IMR-90 (cell line): ENCODE measurements around the gene GTF2H1. TPM values are rescaled to one million over a fixed set of nuclear protein-coding genes. Genes with fewer than 3 reads are reported as not detected.

Experiments
- ATAC-seq: fragments of 200-7000 bp; cut with Tn5 transposase; 2 replicates; pipeline ENCODE4 v1.9.1; 2020; ENCODE audit warnings: low read depth, mild to moderate bottlenecking, moderate library complexity
- BruUV-seq: library from RNA; stranded (reverse); fragments of 400-500 nt; replicated peaks from 2 replicates; lab custom pipeline; 2021; lab: Mats Ljungman, UMichigan
- CTCF ChIA-PET: fragments of 300-600 bp; formaldehyde crosslinking; extraction: SDS; loops from one replicate; lab custom pipeline; 2021; ENCODE audit warnings: antibody characterized with exemption; lab: Yijun Ruan, JAX
- POLR2A ChIA-PET: fragments of 300-600 bp; sonication (Branson Sonifier 250); formaldehyde crosslinking; loops from one replicate; lab custom pipeline; 2022; ENCODE audit warnings: antibody characterized with exemption; ENCODE audit not compliant: unreplicated experiment; lab: Charles Lee
- DNase-seq: peaks from one replicate; pipeline ENCODE4 v3.0.0; 2013
- H2AFZ ChIP-seq: replicated peaks from 2 replicates; pipeline ENCODE3; 2013; ENCODE audit warnings: low read length, mild to moderate bottlenecking; ENCODE audit not compliant: poor library complexity
- H2AK5ac ChIP-seq: 2 replicates; pipeline ENCODE4 v1.6.1; 2013; ENCODE audit warnings: low read depth, low read length, inconsistent platforms
- H2AK9ac ChIP-seq: replicated peaks from 2 replicates; pipeline ENCODE3; 2013; ENCODE audit warnings: mild to moderate bottlenecking, low read depth, low read length, moderate library complexity; ENCODE audit not compliant: poor library complexity
- H2BK120ac ChIP-seq: 2 replicates; pipeline ENCODE4 v1.6.1; 2013; ENCODE audit warnings: low read depth, low read length, inconsistent platforms
- H2BK15ac ChIP-seq: 3 replicates; pipeline ENCODE4 v1.6.1; 2013; ENCODE audit warnings: low read depth, low read length, inconsistent platforms
- H2BK20ac ChIP-seq: 2 replicates; pipeline ENCODE4 v1.6.1; 2013; ENCODE audit warnings: low read depth, mild to moderate bottlenecking, inconsistent platforms, low read length, moderate library complexity
- H2BK5ac ChIP-seq: 2 replicates; pipeline ENCODE4 v1.6.1; 2013; ENCODE audit warnings: mild to moderate bottlenecking, low read depth, low read length, inconsistent platforms; ENCODE audit not compliant: poor library complexity, severe bottlenecking
- H3K14ac ChIP-seq: replicated peaks from 2 replicates; pipeline ENCODE4 v1.6.1; 2013; ENCODE audit warnings: low read depth, low read length, inconsistent platforms
- H3K18ac ChIP-seq: 2 replicates; pipeline ENCODE4 v1.6.1; 2013; ENCODE audit warnings: low read depth, low read length, control low read depth
- H3K23ac ChIP-seq: 2 replicates; pipeline ENCODE4 v1.6.1; 2013; ENCODE audit warnings: low read depth, low read length, inconsistent platforms
- H3K27ac ChIP-seq: 2 replicates; pipeline ENCODE4 v1.5.1; 2013; ENCODE audit warnings: mild to moderate bottlenecking, control low read depth, low read length; ENCODE audit not compliant: insufficient read depth
- H3K27me3 ChIP-seq: 2 replicates; pipeline ENCODE4 v1.6.1; 2013; ENCODE audit warnings: low read length; ENCODE audit not compliant: control insufficient read depth, insufficient read depth
- H3K36me3 ChIP-seq: 2 replicates; pipeline ENCODE4 v1.6.1; 2013; ENCODE audit warnings: low read length, mixed read lengths; ENCODE audit not compliant: control insufficient read depth, insufficient read depth
- H3K4ac ChIP-seq: 2 replicates; pipeline ENCODE4 v1.6.1; 2013; ENCODE audit warnings: low read depth, low read length, inconsistent platforms
- H3K4me1 ChIP-seq: 2 replicates; pipeline ENCODE4 v1.6.1; 2013; ENCODE audit warnings: low read length, mixed read lengths; ENCODE audit not compliant: control insufficient read depth, insufficient read depth
- H3K4me2 ChIP-seq: 2 replicates; pipeline ENCODE4 v1.6.1; 2013; ENCODE audit warnings: low read depth, mild to moderate bottlenecking, control low read depth, low read length, moderate library complexity
- H3K4me3 ChIP-seq: 2 replicates; pipeline ENCODE4 v1.5.1; 2013; ENCODE audit warnings: low read depth, mild to moderate bottlenecking, control low read depth, low read length, moderate library complexity; ENCODE audit not compliant: insufficient read depth
- H3K56ac ChIP-seq: 2 replicates; pipeline ENCODE4 v1.6.1; 2013; ENCODE audit warnings: low read length, inconsistent platforms; ENCODE audit not compliant: insufficient read depth; ENCODE audit errors: extremely low read depth
- H3K79me1 ChIP-seq, 2 experiments: 2 replicates each; pipeline ENCODE4 v1.6.1; 2013; ENCODE audit warnings: low read length in 2 of 2, inconsistent platforms in 1 of 2, low read depth in 1 of 2
- H3K9ac ChIP-seq: 2 replicates; pipeline ENCODE4 v1.6.1; 2013; ENCODE audit warnings: low read depth, low read length, control low read depth
- H3K9me1 ChIP-seq: 2 replicates; pipeline ENCODE4 v1.6.1; 2013; ENCODE audit warnings: low read length, inconsistent platforms; ENCODE audit not compliant: insufficient read depth
- H3K9me3 ChIP-seq: 2 replicates; pipeline ENCODE4 v1.6.1; 2013; ENCODE audit warnings: low read length; ENCODE audit not compliant: control insufficient read depth, insufficient read depth
- H4K20me1 ChIP-seq: 2 replicates; pipeline ENCODE4 v1.6.1; 2013; ENCODE audit warnings: low read length, inconsistent platforms; ENCODE audit not compliant: insufficient read depth
- H4K5ac ChIP-seq: 2 replicates; pipeline ENCODE4 v1.6.1; 2013; ENCODE audit warnings: mild to moderate bottlenecking, low read depth, low read length, control low read depth
- H4K8ac ChIP-seq, 2 experiments: 2 replicates each; pipeline ENCODE4 v1.6.1; 2013; ENCODE audit warnings: low read depth in 2 of 2, low read length in 2 of 2, control low read depth in 1 of 2, inconsistent platforms in 1 of 2
- H4K91ac ChIP-seq: 2 replicates; pipeline ENCODE4 v1.6.1; 2013; ENCODE audit warnings: low read depth, low read length, inconsistent platforms; ENCODE audit not compliant: insufficient read depth
- CEBPB ChIP-seq: IDR thresholded peaks from 2 replicates; pipeline ENCODE4 v1.6.1; 2012; ENCODE audit warnings: low read depth, low read length, improper control_type of control experiment
- CHD1 ChIP-seq: IDR thresholded peaks from 2 replicates; pipeline ENCODE4 v1.6.1; 2012; ENCODE audit warnings: low read depth, low read length, improper control_type of control experiment
- CTCF ChIP-seq: conservative IDR thresholded peaks from 2 replicates; pipeline ENCODE4 v1.5.1; 2012; ENCODE audit warnings: mild to moderate bottlenecking, low read depth, low read length, improper control_type of control experiment
- ELK1 ChIP-seq: fragments of 150-350 bp; IDR thresholded peaks from 2 replicates; pipeline ENCODE4 v1.6.1; 2016; ENCODE audit warnings: low read depth, mild to moderate bottlenecking, low read length, moderate library complexity, borderline replicate concordance
- FOS ChIP-seq: fragments of 150-350 bp; IDR thresholded peaks from 2 replicates; pipeline ENCODE4 v1.6.1; 2016; ENCODE audit warnings: low read depth, low read length
- MAZ ChIP-seq: IDR thresholded peaks from 2 replicates; pipeline ENCODE4 v1.6.1; 2012; ENCODE audit warnings: low read depth, mild to moderate bottlenecking, low read length, improper control_type of control experiment, moderate library complexity, borderline replicate concordance
- MXI1 ChIP-seq: IDR thresholded peaks from 2 replicates; pipeline ENCODE4 v1.6.1; 2012; ENCODE audit warnings: low read depth, mild to moderate bottlenecking, low read length, moderate library complexity, borderline replicate concordance
- NFE2L2 ChIP-seq: fragments of 150-350 bp; IDR thresholded peaks from 2 replicates; pipeline ENCODE4 v1.6.1; 2016; ENCODE audit warnings: low read depth, mild to moderate bottlenecking, low read length
- POLR2A ChIP-seq: IDR thresholded peaks from 2 replicates; pipeline ENCODE4 v1.6.1; 2012; ENCODE audit warnings: mild to moderate bottlenecking, low read depth, low read length
- RAD21 ChIP-seq: IDR thresholded peaks from 2 replicates; pipeline ENCODE4 v1.6.1; 2012; ENCODE audit warnings: low read length, improper control_type of control experiment
- RCOR1 ChIP-seq: IDR thresholded peaks from 2 replicates; pipeline ENCODE4 v1.6.1; 2012; ENCODE audit warnings: mild to moderate bottlenecking, low read length, improper control_type of control experiment; ENCODE audit not compliant: insufficient replicate concordance
- RFX5 ChIP-seq: IDR thresholded peaks from 2 replicates; pipeline ENCODE4 v1.8.0; 2012; ENCODE audit warnings: low read depth, mild to moderate bottlenecking, low read length, moderate library complexity
- SMC3 ChIP-seq: fragments of 150-350 bp; IDR thresholded peaks from 2 replicates; pipeline ENCODE4 v1.6.1; 2016; ENCODE audit warnings: low read depth, mild to moderate bottlenecking, antibody characterized with exemption, low read length, moderate library complexity
- USF2 ChIP-seq: fragments of 150-350 bp; IDR thresholded peaks from 2 replicates; pipeline ENCODE4 v1.6.1; 2017; ENCODE audit warnings: mild to moderate bottlenecking, antibody characterized with exemption, low read length, low read depth
- dilution Hi-C: fragments of 300-500 bp; cut with HindIII; formaldehyde crosslinking; loops from one replicate; pipeline ENCODE4 v1.14.3; 2018; ENCODE audit warnings: low sequenced_read_pairs; ENCODE audit not compliant: unreplicated experiment
- in situ Hi-C: fragments of 300-500 bp; cut with MboI; formaldehyde crosslinking; loops from 3 replicates; pipeline ENCODE4 v1.14.3; 2019; ENCODE audit warnings: low sequenced_read_pairs, inconsistent platforms, mixed read lengths
- intact Hi-C: fragments of 100-400 bp; cut with micrococcal nuclease; formaldehyde crosslinking; loops from 2 replicates; pipeline ENCODE4 v1.10.0; 2022
- polyA plus RNA-seq, 3 experiments: library from polyadenylated mRNA; depleted of rRNA; stranded (reverse); fragments of >200 nt; gene quantifications; 2 replicates each; pipeline ENCODE4 v1.2.3, GENCODE V29; 2012; ENCODE audit warnings: low replicate concordance in 1 of 3
- total RNA-seq: library from RNA; depleted of rRNA; stranded (reverse); fragments of >200 nt; gene quantifications from 2 replicates; pipeline ENCODE4 v1.2.3, GENCODE V29; 2012

The GTF2H1 gene
- total and polyA plus RNA-seq, 2 of the 4 experiments (the other 2 are of a cell fraction): 25.0 to 67.0 TPM

- H4K20me1 ChIP-seq: no peaks in the 10 kb centered on the region
- no peak overlapping the region for H3K9ac ChIP-seq
- H2BK120ac ChIP-seq: no peak overlapping the region
- no TSS peak for BruUV-seq
- H4K8ac ChIP-seq: no peak overlapping the region
- no peak overlapping the region for H3K23ac ChIP-seq
- peaks cover 12% of the 10 kb centered on the region for H3K36me3 ChIP-seq
- H3K9me3 ChIP-seq: no peaks in the 10 kb centered on the region
- ATAC-seq (no peak), DNase-seq (no peak)
- no peak overlapping the region for H3K4ac ChIP-seq
- H4K5ac ChIP-seq: no peak overlapping the region
- TF ChIP-seq CEBPB (no peak), POLR2A (no peak), FOS (no peak), CHD1 (no peak), MAZ (no peak), RFX5 (no peak), CTCF (no peak), SMC3 (no peak), ELK1 (no peak), RAD21 (no peak), RCOR1 (no peak), NFE2L2 (no peak), MXI1 (no peak), USF2 (no peak)
- H3K18ac ChIP-seq: no peak overlapping the region
- no peak overlapping the region for H3K27ac ChIP-seq
- no peak overlapping the region for H3K4me3 ChIP-seq
- no peak overlapping the region for H3K14ac ChIP-seq
- no peak overlapping the region for H2AK9ac ChIP-seq
- dilution Hi-C loops (no loop called here), intact Hi-C loops (no loop called here), in situ Hi-C loops (no loop called here)
- no peak overlapping the region for H2AFZ ChIP-seq
- H3K4me1 ChIP-seq: no peaks in the 10 kb centered on the region
- ChIA-PET CTCF (interaction anchor here (1.0 kb wide), 1 partner anchor 56 kb away, joined by 3 read pairs; no protein-coding TSS in a partner anchor), POLR2A (no interaction called here)
- no peak overlapping the region for H3K56ac ChIP-seq
- no peaks in the 10 kb centered on the region for H3K9me1 ChIP-seq
- no peaks in the 10 kb centered on the region for H3K27me3 ChIP-seq
- no peak overlapping the region for H2BK15ac ChIP-seq
- H3K79me1 ChIP-seq: no peaks in the 10 kb centered on the region
- H2BK20ac ChIP-seq: no peak overlapping the region
- no peak overlapping the region for H2BK5ac ChIP-seq
- no peak overlapping the region for H3K4me2 ChIP-seq
- H2AK5ac ChIP-seq: no peak overlapping the region
- no peak overlapping the region for H4K91ac ChIP-seq
Measured at GRCh38 chr11:18299721-18300120, 22.6 kb upstream of the GTF2H1 start.
